Endothelial cell (in vitro differentiated cells): Measurements from ENCODE around the gene SLC19A1. TPM values are rescaled to one million over a fixed set of nuclear protein-coding genes. Genes with fewer than 3 reads are reported as not detected.

Experiments used
- DNase-seq: peaks from one replicate; pipeline ENCODE4 v3.0.0; 2021; ENCODE audit warnings: low spot score
- H3K27ac Mint-ChIP-seq: one replicate; pipeline ENCODE4 v1.8.0; 2021; ENCODE audit warnings: mixed read lengths, inconsistent platforms; ENCODE audit not compliant: unreplicated experiment
- H3K27me3 Mint-ChIP-seq: one replicate; pipeline ENCODE4 v1.8.0; 2021; ENCODE audit warnings: mild to moderate bottlenecking, moderate library complexity, mixed read lengths, inconsistent platforms; ENCODE audit not compliant: unreplicated experiment
- H3K36me3 Mint-ChIP-seq: one replicate; pipeline ENCODE4 v1.8.0; 2021; ENCODE audit warnings: mild to moderate bottlenecking, low read depth, mixed read lengths, inconsistent platforms; ENCODE audit not compliant: unreplicated experiment
- H3K4me1 Mint-ChIP-seq: one replicate; pipeline ENCODE4 v1.8.0; 2021; ENCODE audit warnings: mild to moderate bottlenecking, mixed read lengths, inconsistent platforms; ENCODE audit not compliant: unreplicated experiment
- H3K4me3 Mint-ChIP-seq: one replicate; pipeline ENCODE4 v1.8.0; 2021; ENCODE audit warnings: mild to moderate bottlenecking, mixed read lengths, inconsistent platforms; ENCODE audit not compliant: unreplicated experiment
- H3K9me3 Mint-ChIP-seq: one replicate; pipeline ENCODE4 v1.8.0; 2021; ENCODE audit warnings: mixed read lengths, inconsistent platforms; ENCODE audit not compliant: unreplicated experiment
- CTCF ChIP-seq: fragments of 200-600 bp; sonication (generic); IDR thresholded peaks from one replicate; pipeline ENCODE4 v1.5.0; 2021; ENCODE audit warnings: antibody characterized with exemption; ENCODE audit not compliant: unreplicated experiment
- total RNA-seq: library from RNA; stranded (reverse); fragmentation: NEBNext Ultra II Directional; extraction: Animal tissue kit (Norgen Biotek cat#: 25700); gene quantifications from one replicate; pipeline ENCODE4 v1.2.1, GENCODE V29; 2021; ENCODE audit not compliant: unreplicated experiment

The SLC19A1 gene
- total RNA-seq, 1 donor from 2014 or later = 27.1 TPM

DNA sequence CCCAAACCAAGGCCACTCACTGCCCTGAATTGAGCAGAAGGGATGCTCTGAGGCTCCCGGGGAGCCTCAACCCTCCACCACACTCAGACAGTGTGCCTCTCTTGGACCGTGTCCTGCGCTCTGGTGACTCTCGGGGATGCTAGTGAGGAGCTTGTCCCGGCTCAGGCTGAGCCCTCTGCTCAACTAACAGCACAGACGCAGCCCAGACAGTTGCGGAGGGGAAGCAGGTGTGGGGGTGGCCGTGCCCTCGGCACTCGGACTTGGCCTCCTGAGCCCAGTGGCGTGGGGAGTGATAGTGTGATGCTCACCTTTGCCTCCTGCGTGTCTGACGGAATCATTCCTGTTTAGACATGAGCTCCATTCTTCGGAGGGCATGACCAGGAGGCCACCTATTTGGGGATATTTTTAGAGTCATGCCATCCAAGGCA lies 15.4 kb upstream of the SLC19A1 start:
- Mint-ChIP-seq H3K27ac (no peak overlapping the region), H3K27me3 (peaks cover 4% of the 10 kb centered on the region), H3K4me1 (peaks cover 6% of the 10 kb centered on the region), H3K4me3 (no peak overlapping the region), H3K9me3 (no peaks in the 10 kb centered on the region), H3K36me3 (no peaks in the 10 kb centered on the region)
- TF ChIP-seq CTCF = no peak
- no peak for DNase-seq

- Mint-ChIP-seq H3K4me1 (peaks cover 6% of the 10 kb centered on the region), H3K36me3 (no peaks in the 10 kb centered on the region), H3K27me3 (peaks cover 4% of the 10 kb centered on the region), H3K27ac (no peak overlapping the region), H3K9me3 (no peaks in the 10 kb centered on the region), H3K4me3 (no peak overlapping the region)
- no peak for DNase-seq
- TF ChIP-seq CTCF = no peak
Measured at GRCh38 chr21:45556645-45557615, 14.7 kb upstream of the SLC19A1 start.

DNA sequence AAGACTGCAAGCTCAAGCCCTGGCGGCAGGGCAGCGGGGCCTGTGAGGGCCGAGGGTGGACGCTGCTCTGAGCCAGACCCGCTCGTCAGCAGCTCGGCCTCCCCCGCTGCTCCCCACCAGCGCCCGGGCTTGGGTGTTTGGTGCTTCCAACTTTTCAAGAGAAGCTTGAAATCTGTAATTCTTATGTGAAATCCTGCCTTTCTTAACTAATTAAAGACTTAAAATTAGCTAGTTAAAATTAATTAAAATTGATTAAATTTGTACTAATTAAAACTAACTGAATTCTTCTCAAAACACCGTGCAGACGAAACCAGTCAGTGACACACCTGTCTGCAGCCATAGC lies 14.0 kb upstream of the SLC19A1 start:
- Mint-ChIP-seq H3K4me3 (no peak overlapping the region), H3K9me3 (no peaks in the 10 kb centered on the region), H3K4me1 (peaks cover 13% of the 10 kb centered on the region), H3K36me3 (no peaks in the 10 kb centered on the region), H3K27ac (no peak overlapping the region), H3K27me3 (peaks cover 4% of the 10 kb centered on the region)
- TF ChIP-seq CTCF = peak; percentile 6
- no peak for DNase-seq

DNA sequence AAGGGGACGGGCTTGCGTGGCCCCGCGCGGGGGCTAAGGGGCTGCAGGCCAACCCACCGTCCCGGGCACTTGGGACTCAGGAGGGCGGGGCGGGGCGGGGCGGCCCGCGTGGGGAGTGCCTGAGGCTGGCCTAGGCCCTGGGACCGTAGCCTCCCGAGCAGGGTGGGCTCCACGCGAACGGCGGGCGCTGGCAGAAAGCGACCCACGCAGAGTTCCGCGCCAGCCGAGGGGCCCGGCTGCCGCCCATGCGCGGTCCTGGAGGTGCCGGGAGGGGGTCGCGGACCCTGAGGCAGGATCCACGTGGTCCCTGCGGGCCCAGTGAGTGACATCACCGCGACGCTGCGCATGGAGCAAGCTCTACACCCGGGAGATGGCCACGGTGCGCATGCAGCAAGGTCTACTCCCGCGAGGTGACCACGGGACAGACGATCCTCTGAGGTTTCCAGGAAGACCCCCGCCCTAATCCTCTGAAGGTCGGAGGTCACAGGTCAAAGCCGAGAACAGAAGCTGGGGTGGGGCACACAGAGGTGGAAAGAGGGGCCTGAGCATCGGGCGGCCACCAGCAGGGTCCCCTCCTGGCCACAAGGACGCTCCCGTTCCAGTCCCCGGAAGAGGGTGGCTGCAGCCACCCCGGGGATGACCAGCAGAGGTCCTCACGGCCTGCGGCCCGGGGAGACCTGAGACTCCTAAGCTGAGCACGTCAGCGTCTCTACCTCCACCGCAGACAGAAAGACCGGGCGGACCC lies 13.5 kb upstream of the SLC19A1 start:
- TF ChIP-seq CTCF = peak; percentile 43
- Mint-ChIP-seq H3K4me3 (no peak overlapping the region), H3K27me3 (peaks cover 5% of the 10 kb centered on the region), H3K36me3 (no peaks in the 10 kb centered on the region), H3K27ac (no peak overlapping the region), H3K9me3 (no peaks in the 10 kb centered on the region), H3K4me1 (peaks cover 15% of the 10 kb centered on the region)
- DNase-seq = peak; percentile 69

DNA sequence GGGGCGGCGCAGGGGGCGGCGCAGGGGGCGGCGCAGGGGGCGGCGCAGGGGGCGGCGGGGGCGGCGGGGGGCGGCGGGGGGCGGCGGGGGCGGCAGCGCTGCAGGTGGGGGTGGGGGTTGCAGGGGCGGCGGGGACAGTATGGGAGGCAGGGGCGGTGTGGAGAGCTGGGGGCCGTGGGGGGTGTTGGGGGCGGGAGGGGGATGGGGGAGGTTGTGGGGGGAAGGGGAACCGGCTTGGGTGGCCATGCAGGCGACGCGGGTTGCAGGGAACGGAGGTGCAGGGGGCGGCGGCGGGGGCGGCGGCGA lies 13.0 kb upstream of the SLC19A1 start:
- H3K27me3 Mint-ChIP-seq = peaks cover 5% of the 10 kb centered on the region
- TF ChIP-seq CTCF = no peak
- no peaks in the 10 kb centered on the region for H3K9me3 Mint-ChIP-seq
- H3K4me1 Mint-ChIP-seq = peaks cover 19% of the 10 kb centered on the region
- no peak overlapping the region for H3K4me3 Mint-ChIP-seq
- no peak for DNase-seq
- H3K27ac Mint-ChIP-seq = no peak overlapping the region
- no peaks in the 10 kb centered on the region for H3K36me3 Mint-ChIP-seq
